ENCODE data around the gene BRAF.

DNA sequence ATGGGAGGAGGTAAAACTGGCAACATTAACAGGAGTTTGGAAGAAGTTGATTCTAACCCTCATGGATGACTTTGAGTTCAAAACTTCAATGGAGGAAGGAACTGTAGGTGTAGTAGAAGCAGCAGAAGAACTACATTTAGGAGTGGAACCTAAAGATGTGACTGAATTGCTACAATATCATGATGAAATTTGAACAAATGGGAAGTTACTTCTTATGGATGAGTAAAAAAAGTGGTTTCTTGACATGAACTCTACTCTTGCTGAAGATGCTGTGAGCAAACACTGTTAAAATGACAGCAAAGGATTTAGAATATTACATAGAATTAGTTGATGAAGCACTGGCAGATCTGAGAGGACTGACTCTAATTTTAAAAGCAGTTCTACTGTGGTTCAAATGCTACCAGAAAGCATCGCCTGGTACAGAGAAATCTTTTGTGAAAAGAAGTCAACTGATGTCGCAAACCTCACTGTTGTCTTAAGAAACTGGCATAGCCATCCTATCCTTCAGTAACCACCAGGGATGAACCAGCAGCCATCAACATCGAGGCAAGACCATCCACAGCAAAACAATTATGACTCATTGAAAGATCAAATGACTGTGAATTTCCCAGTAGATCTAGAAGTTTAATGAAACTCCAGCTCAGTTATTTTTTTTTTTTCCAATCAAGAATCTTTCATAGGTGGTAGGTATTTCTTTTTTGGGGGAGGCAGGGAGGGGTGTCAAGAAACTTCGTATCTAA lies 20.8 kb downstream of the BRAF start:
- TF ChIP-seq, protein P1, sequence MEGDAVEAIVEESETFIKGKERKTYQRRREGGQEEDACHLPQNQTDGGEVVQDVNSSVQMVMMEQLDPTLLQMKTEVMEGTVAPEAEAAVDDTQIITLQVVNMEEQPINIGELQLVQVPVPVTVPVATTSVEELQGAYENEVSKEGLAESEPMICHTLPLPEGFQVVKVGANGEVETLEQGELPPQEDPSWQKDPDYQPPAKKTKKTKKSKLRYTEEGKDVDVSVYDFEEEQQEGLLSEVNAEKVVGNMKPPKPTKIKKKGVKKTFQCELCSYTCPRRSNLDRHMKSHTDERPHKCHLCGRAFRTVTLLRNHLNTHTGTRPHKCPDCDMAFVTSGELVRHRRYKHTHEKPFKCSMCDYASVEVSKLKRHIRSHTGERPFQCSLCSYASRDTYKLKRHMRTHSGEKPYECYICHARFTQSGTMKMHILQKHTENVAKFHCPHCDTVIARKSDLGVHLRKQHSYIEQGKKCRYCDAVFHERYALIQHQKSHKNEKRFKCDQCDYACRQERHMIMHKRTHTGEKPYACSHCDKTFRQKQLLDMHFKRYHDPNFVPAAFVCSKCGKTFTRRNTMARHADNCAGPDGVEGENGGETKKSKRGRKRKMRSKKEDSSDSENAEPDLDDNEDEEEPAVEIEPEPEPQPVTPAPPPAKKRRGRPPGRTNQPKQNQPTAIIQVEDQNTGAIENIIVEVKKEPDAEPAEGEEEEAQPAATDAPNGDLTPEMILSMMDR (IDR thresholded peaks at IDR 0.05) = no peak
- no peak for TF ChIP-seq POLR2A (IDR thresholded peaks at IDR 0.05)

Data from transverse colon (tissue), 3 donors.